Spinal cord (tissue), 10 donors: ENCODE results near the gene PLXNA2. TPM values are rescaled to one million over a fixed set of nuclear protein-coding genes. Genes with fewer than 3 reads are reported as not detected.
A peak's percentile ranks its signal among the peaks of the same experiment; 100 is the strongest.

Source experiments
- DNase-seq, 6 donors: peaks; one replicate each; pipeline versions ENCODE4 v3.0.0 to v3.0.0-alpha.2; 2013 to 2015; ENCODE audit warnings: low spot score in 6 of 6, low read depth in 4 of 6
- H3K27ac ChIP-seq: one replicate; pipeline ENCODE4 v1.5.1; 2013; ENCODE audit warnings: low read depth, low read length, control low read depth
- H3K27me3 ChIP-seq: one replicate; pipeline ENCODE4 v1.6.1; 2013; ENCODE audit warnings: low read length; ENCODE audit not compliant: control insufficient read depth, insufficient read depth
- H3K36me3 ChIP-seq: one replicate; pipeline ENCODE4 v1.6.1; 2013; ENCODE audit warnings: low read length; ENCODE audit not compliant: control insufficient read depth, insufficient read depth
- H3K4me1 ChIP-seq: one replicate; pipeline ENCODE4 v1.6.1; 2013; ENCODE audit warnings: low read length; ENCODE audit not compliant: control insufficient read depth, insufficient read depth
- H3K4me3 ChIP-seq: one replicate; pipeline ENCODE4 v1.5.1; 2013; ENCODE audit warnings: low read depth, low read length, control low read depth
- H3K9me3 ChIP-seq: one replicate; pipeline ENCODE4 v1.6.1; 2013; ENCODE audit warnings: low read length; ENCODE audit not compliant: control insufficient read depth, insufficient read depth
- WGBS: methylation state at CpG from one replicate; pipeline ENCODE4 v1.1.5; 2013; ENCODE audit warnings: missing lambda C conversion rate; ENCODE audit not compliant: insufficient coverage; 5-methylcytosine and 5-hydroxymethylcytosine counted together
- polyA plus RNA-seq, 2 donors: library from polyadenylated mRNA; unstranded; fragments of 120-200 nt; gene quantifications; one replicate each; pipeline ENCODE4 v1.2.1, GENCODE V29; 2013; ENCODE audit not compliant: insufficient read length in 2 of 2
- total RNA-seq, 2 donors: library from RNA; depleted of rRNA in 1 of 2; stranded (reverse); fragments of 120-200 nt in 1 of 2; fragments of >200 nt in 1 of 2; gene quantifications; one replicate each; pipeline versions ENCODE4 v1.2.3 to v1.2.4, GENCODE V29; 2013 to 2014
- donor health status: healthy.

Gene PLXNA2
- total and polyA plus RNA-seq, 4 donors, result 22.0 to 52.8 (median 39.7) TPM

DNA sequence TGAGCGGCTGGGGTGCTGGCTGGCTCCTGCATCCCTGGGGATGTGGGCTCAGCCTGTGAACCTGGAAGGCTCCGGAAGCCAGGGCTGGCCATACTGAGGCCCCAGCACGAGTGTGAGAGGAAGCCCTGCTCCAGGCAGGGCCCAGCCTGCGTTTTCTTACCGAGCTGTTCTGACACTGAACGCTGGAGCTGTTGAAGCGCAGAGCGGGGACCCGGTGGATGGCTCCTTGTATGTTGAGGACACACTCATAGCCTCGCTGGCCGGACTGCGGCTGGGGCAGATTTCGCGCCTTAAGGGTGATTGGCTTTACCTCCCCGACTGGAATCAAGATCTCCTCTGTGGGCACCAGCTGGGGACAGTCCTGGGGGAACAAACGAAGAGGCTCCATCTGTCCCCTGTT lies 160.0 kb downstream of the PLXNA2 start:
- H3K36me3 ChIP-seq, result peaks cover 26% of the 10 kb centered on the region
- peaks cover 60% of the 10 kb centered on the region for H3K4me1 ChIP-seq
- no peak for DNase-seq
- H3K27ac ChIP-seq, result no peak overlapping the region
- H3K9me3 ChIP-seq, result no peaks in the 10 kb centered on the region
- no peak overlapping the region for H3K4me3 ChIP-seq
- H3K27me3 ChIP-seq, result peaks cover under 1% of the 10 kb centered on the region
- 84% methylated on average over 16 of the region's 16 CpGs for WGBS

GRCh38 chr1:208083715-208084085 lies 160.5 kb downstream of the PLXNA2 start:
- Histone ChIP-seq H3K9me3 (no peaks in the 10 kb centered on the region), H3K4me3 (no peak overlapping the region), H3K36me3 (peaks cover 31% of the 10 kb centered on the region), H3K4me1 (peaks cover 65% of the 10 kb centered on the region), H3K27ac (no peak overlapping the region), H3K27me3 (peaks cover 3% of the 10 kb centered on the region)
- no peak for DNase-seq
- WGBS, result no CpG with 5 or more reads among the region's 2 CpGs

GRCh38 chr1:208083016-208083714 lies 161.0 kb downstream of the PLXNA2 start:
- 53% methylated on average over 15 of the region's 16 CpGs for WGBS
- Histone ChIP-seq H3K27me3 (peaks cover 3% of the 10 kb centered on the region), H3K27ac (no peak overlapping the region), H3K4me3 (no peak overlapping the region), H3K36me3 (peaks cover 31% of the 10 kb centered on the region), H3K4me1 (peaks cover 66% of the 10 kb centered on the region), H3K9me3 (no peaks in the 10 kb centered on the region)
- peak in 2 of 6 donors; percentile 59 to 69 for DNase-seq

DNA sequence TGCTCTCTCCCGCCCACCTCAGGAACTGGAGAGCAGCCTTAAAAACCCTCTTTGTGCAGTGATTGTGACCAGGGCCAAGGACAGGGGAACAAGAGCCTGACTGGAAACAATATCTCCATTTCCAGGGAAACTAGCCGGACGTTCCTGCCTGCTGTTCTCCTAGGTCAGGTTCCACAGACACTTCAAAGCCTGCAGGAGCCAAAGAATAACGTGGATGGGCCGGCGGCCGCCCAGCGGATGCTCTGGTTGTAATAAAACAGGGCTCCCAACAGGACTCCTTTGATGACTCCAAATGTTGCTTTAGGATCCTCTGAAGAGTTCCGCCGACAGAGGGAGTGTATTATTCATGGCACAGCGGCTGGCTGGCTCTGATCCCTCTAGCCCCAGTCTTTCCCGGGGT lies 162.2 kb downstream of the PLXNA2 start:
- peaks cover 73% of the 10 kb centered on the region for H3K4me1 ChIP-seq
- 17% methylated on average over 12 of the region's 12 CpGs for WGBS

GRCh38 chr1:208080396-208081286 lies 163.5 kb downstream of the PLXNA2 start:
- H3K9me3 ChIP-seq, result no peaks in the 10 kb centered on the region
- H3K4me3 ChIP-seq, result no peak overlapping the region
- WGBS, result 70% methylated on average over 8 of the region's 11 CpGs
- peaks cover 27% of the 10 kb centered on the region for H3K36me3 ChIP-seq
- H3K27me3 ChIP-seq, result peaks cover 3% of the 10 kb centered on the region
- peak in 1 of 6 donors; percentile 67 for DNase-seq
- H3K27ac ChIP-seq, result peak overlapping the region; percentile 16
- H3K4me1 ChIP-seq, result peaks cover 64% of the 10 kb centered on the region

More for the DNA sequence above, 162.2 kb downstream of the PLXNA2 start:
- Histone ChIP-seq H3K27me3 (peaks cover 3% of the 10 kb centered on the region), H3K36me3 (peaks cover 30% of the 10 kb centered on the region), H3K4me3 (no peak overlapping the region), H3K27ac (peak overlapping the region; percentile 70), H3K9me3 (no peaks in the 10 kb centered on the region)
- peak in 2 of 6 donors; percentile 73 to 89 for DNase-seq

GRCh38 chr1:208079161-208079560 lies 165.0 kb downstream of the PLXNA2 start:
- no peaks in the 10 kb centered on the region for H3K9me3 ChIP-seq
- peaks cover 3% of the 10 kb centered on the region for H3K27me3 ChIP-seq
- peaks cover 54% of the 10 kb centered on the region for H3K4me1 ChIP-seq
- H3K36me3 ChIP-seq, result peaks cover 24% of the 10 kb centered on the region
- no peak overlapping the region for H3K27ac ChIP-seq
- H3K4me3 ChIP-seq, result no peak overlapping the region
- no peak for DNase-seq
- 90% methylated on average over 5 of the region's 9 CpGs for WGBS

- Histone ChIP-seq H3K4me3 (no peak overlapping the region), H3K9me3 (no peaks in the 10 kb centered on the region), H3K27me3 (peaks cover 3% of the 10 kb centered on the region), H3K36me3 (peaks cover 23% of the 10 kb centered on the region), H3K27ac (no peak overlapping the region), H3K4me1 (peaks cover 50% of the 10 kb centered on the region)
- peak in 2 of 6 donors; percentile 88 to 94 for DNase-seq
- 61% methylated on average over 12 of the region's 12 CpGs for WGBS
Observed at GRCh38 chr1:208078752-208079151, 165.4 kb downstream of the PLXNA2 start.

GRCh38 chr1:208077232-208078075 lies 166.7 kb downstream of the PLXNA2 start:
- Histone ChIP-seq H3K9me3 (no peaks in the 10 kb centered on the region), H3K4me3 (no peak overlapping the region), H3K27me3 (peaks cover 3% of the 10 kb centered on the region), H3K4me1 (peaks cover 37% of the 10 kb centered on the region), H3K27ac (peak overlapping the region; percentile 53), H3K36me3 (peaks cover 21% of the 10 kb centered on the region)
- peak in 1 of 6 donors; percentile 59 for DNase-seq
- 25% methylated on average over 10 of the region's 16 CpGs for WGBS

- WGBS, result 58% methylated on average over 4 of the region's 6 CpGs
- Histone ChIP-seq H3K4me1 (peaks cover 30% of the 10 kb centered on the region), H3K36me3 (peaks cover 31% of the 10 kb centered on the region), H3K27ac (no peak overlapping the region), H3K9me3 (no peaks in the 10 kb centered on the region), H3K27me3 (peaks cover 3% of the 10 kb centered on the region), H3K4me3 (no peak overlapping the region)
- DNase-seq, result peak in 1 of 6 donors; percentile 77
Observed at GRCh38 chr1:208074353-208074752, 169.8 kb downstream of the PLXNA2 start.
